ENCODE data around the gene ENG.
A peak's percentile ranks its signal among the peaks of the same experiment; 100 is the strongest.
"Not testable (repeated sequence)": the region's sequence is repeated elsewhere in the genome, so short reads cannot be mapped to it uniquely, and the experiment has no call there.

ENG gene

DNA sequence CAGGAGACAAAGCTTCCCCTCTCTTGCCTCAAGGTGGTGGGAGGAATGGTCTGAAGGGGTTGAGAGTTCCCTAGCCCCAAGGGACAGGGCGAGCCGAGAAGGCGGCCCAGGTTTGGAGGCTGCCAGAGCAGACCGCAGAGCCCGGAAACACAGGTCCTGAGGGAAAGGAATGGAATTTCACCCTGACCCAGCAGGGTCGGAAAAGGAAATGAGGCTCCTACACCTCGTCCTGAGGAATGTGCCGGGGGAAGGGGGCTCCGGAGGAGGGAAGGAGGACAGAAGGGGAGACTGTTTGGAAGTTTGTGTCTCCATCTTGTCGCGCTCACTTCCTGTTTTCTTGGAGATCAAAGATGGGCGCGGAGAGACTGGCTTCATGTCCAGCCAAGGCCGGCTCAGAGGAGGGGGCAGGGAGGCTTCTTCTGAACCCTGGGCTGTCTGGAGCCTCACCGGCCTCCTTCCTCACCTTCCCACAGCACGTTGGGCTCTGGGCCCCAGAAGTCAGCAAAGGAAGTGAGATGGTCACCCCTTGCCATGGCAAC is 9.6 kb downstream of the ENG start:
- DNase-seq (ENCODE audit: low spot score): no peak

GRCh38 chr9:127841087-127841835 is 13.2 kb downstream of the ENG start:
- no peak for DNase-seq (ENCODE audit: low spot score)

DNA sequence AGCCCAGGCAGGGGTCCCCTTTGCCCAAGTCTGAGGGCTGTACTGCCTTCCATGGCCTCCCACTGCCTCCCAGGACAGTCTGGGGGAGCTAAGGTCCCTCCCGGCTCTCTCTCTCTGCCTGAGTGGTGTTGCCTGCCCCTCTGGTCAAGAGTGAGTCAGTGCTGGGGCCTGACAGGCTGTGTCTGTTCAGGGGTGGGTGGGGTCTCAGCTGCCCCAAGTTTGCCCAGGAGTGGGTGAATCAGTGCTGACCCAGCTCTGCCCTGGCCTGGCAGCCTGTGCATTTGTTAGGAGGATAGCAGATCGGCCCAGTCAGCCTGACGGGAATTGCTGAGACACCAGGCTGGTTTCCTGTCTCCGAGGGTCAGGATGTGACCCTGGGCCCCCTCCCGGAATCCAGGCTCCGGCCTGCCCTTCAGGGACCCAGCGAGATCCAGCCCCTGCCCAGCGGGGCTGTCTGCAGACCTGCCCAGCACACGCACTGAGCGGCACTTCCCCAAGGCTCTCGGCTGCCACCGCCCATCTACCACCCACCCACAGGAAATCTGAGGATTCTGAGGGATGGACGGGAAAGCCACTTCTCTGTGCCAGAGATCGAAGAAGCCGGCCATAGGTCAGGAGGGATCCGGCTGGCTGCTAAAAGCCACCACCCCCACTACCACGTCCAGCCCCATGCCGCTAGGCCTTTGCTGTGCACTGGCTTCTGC is 15.9 kb downstream of the ENG start:
- peak; percentile 94 for DNase-seq (ENCODE audit: low spot score)

DNA sequence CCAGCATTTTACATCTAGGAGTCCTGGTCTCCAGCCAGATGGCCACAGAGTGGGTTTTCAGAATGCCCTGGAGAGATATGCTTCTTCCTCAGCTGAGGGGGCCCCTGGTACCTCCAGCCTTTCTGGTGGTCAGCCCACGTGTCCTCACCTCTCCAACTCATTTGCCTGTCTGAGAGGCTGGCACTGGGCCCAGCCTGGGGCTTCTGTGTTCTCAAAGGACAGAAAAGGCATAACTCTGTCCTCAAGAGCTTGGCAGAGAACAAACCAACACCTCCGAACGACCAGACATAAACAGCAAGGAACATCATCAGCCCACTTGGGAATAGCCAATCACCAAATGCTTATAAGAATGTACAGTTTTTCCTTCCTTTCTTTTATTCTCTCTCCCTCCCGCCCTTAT is 17.1 kb downstream of the ENG start:
- DNase-seq (ENCODE audit: low spot score): no peak

DNA sequence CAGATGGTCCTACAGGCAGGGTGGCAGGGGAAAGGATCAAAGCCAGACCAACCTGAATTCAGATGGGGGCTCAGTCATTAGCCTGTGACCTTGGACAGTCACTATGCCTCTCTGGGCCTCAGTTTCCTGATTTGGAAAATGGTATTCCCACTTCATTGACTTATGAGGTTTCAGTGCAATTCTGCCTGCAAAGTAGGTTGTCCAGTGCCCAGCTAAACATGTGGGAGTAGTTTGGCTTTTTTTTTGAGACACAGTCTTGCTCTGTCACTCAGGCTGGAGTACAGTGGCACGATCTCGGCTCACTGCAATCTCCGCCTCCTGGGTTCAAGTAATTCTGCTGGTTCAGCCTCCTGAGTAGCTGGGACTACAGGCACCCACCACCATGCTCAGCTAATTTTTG is 17.9 kb downstream of the ENG start:
- not testable (repeated sequence) for DNase-seq (ENCODE audit: low spot score)

DNA sequence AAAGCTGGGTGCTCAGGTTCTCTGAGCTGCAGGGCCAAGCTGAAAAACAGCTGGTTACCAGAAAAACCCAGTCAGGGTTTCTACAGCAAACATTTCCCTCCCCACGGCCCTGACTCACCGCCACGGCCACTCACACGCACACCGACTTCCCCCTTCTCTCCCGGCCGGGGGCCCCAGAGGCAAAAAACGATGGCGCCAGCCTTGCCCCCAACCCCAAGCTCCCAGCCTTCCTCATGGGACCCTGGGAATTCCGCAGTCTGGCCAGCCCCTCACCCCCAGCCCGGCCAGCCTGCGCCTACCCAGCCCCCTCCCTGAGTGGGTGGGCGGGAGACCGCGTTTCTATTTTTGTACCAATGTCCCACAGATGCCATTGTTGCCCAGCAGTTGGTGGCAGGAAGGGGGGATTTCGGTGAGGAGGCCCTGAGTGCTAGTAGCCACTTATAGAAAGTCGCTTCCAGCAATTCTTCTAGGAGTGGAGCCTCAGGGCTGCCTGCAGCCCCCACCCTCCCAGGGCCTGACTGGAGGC is 18.4 kb downstream of the ENG start:
- DNase-seq (ENCODE audit: low spot score): peak; percentile 89

DNA sequence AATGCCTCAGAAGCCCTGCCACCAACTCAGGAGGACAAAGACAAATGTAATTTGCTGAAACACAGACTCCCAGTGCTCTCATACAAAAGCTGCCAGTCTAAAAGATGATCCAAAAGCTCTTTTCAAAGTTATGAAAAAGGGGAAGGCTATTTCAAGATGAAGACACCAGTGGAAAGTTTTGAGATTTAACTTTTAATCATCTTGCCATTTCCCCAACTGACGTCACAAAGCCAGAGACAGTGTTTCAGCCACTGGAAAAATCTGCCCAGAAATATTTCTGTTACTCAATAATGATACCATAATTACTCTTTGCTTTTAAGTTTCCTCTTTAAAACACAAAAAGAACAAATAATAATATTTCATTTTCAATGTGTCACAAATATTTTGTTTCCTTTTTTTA is 20.9 kb downstream of the ENG start:
- peak; percentile 73 for DNase-seq (ENCODE audit: low spot score)

DNA sequence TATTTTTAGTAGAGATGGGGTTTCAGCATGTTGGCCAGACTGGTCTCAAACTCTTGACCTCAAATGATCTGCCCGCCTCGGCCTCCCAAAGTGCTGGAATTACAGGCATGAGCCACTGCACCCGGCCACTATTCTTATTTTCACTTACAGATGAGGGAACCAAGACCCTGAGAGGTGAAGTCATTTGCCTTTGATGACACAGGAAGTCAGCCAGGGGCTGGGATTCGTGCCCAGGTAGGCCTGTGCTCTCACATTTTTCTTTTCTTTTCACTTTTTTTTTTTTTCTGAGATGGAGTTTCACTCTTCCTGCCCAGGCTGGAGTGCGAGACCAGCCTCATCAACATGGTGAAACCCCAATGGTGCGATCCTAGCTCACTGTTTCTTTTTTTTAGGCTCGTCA is 22.2 kb downstream of the ENG start:
- no peak for DNase-seq (ENCODE audit: low spot score)

- DNase-seq (ENCODE audit: low spot score): no peak
Observed at GRCh38 chr9:127829205-127829906, 25.1 kb downstream of the ENG start.

DNA sequence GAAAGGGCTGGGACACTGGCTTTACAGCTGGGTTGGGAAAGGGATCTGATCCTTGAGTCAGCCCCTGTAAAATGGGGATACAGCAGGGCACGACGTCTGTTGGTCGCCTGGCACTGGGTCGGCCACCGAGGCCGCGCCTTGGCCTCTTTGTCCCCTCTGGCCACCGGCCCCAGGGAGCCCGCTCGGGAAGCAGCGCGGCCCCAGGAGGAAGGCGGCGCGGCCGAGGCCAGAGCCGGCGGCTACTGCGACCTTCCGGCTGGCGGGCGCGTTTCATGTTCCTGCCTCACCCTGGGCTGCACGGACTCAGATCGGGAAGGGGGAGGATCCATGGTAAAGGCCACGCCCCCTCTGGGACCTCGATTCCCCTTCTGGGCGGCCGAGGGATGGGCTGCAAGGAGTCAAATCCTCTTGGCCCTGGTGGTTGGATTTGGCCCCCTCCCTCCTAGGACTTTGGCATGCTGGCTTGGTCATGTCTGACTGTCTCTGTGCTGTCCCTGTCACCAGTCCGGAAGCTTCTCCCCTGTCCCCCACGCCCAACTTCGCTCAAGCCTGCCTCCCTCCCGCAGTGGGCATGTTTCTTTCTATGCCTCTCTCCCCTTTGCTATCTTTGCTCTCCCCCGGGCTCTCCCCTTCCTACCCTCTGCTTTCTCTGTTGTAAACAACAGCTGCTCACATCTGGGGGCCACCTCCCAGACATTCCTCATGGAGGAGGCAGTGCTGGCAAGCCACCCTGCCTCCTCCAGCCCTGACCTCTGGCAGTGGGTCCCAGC is 26.0 kb downstream of the ENG start:
- peak; percentile 92 for DNase-seq (ENCODE audit: low spot score)

GRCh38 chr9:127826253-127826913 is 28.1 kb downstream of the ENG start:
- DNase-seq (ENCODE audit: low spot score): no peak

GRCh38 chr9:127825319-127826051 is 29.0 kb downstream of the ENG start:
- DNase-seq (ENCODE audit: low spot score): no peak

- DNase-seq (ENCODE audit: low spot score): no peak
Observed at GRCh38 chr9:127822108-127822507, 32.4 kb downstream of the ENG start.

GRCh38 chr9:127818574-127818973 is 35.9 kb downstream of the ENG start:
- DNase-seq (ENCODE audit: low spot score): no peak

DNA sequence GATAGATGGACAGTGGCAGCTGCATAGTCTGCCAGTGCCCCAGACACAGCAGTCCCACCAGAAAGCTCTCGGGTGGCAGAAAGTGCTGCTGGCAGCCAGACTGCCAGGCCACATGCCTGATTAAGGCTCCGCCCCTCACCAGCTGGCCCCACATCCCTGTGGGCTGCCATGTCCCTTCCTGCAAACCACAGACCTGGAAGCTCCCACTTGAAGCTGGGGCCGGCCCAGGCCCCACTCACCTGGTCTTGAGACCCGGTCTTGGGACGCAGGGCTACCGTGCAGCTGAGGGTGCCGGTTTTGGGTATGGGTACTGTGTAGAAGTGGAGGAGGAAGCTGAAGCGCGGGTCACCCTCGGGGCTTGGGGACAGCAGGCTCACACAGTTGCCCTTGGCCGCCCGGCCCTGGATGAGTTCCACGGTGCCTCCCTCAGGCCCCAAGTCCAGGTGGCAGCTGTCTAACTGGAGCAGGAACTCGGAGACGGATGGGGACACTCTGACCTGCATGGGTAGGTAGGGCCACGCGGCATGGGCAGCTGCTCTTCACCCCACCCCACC is 36.5 kb downstream of the ENG start:
- DNase-seq (ENCODE audit: low spot score): no peak

DNA sequence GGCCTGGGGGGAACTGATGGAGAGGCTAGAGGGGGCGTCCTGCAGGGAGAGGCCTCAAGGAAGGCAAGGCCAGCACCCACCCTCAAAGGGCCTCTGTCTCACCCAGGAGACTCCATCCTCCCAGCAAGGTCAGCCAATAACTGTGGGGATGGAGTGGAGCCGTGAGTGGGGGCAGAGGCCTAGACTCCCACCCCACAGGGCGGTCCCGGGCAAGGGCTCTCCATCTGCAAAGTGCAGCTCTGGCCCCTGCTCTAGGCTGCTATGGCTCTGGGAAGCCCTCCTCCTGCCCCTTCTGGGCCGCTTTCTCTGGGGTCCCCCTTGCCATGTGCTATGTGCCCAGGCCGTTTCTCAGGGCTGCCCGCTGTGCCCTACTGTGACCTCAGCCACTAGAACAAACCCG is 37.7 kb downstream of the ENG start:
- no peak for DNase-seq (ENCODE audit: low spot score)

- DNase-seq (ENCODE audit: low spot score): no peak
Observed at GRCh38 chr9:127816362-127816725, 38.1 kb downstream of the ENG start.

DNA sequence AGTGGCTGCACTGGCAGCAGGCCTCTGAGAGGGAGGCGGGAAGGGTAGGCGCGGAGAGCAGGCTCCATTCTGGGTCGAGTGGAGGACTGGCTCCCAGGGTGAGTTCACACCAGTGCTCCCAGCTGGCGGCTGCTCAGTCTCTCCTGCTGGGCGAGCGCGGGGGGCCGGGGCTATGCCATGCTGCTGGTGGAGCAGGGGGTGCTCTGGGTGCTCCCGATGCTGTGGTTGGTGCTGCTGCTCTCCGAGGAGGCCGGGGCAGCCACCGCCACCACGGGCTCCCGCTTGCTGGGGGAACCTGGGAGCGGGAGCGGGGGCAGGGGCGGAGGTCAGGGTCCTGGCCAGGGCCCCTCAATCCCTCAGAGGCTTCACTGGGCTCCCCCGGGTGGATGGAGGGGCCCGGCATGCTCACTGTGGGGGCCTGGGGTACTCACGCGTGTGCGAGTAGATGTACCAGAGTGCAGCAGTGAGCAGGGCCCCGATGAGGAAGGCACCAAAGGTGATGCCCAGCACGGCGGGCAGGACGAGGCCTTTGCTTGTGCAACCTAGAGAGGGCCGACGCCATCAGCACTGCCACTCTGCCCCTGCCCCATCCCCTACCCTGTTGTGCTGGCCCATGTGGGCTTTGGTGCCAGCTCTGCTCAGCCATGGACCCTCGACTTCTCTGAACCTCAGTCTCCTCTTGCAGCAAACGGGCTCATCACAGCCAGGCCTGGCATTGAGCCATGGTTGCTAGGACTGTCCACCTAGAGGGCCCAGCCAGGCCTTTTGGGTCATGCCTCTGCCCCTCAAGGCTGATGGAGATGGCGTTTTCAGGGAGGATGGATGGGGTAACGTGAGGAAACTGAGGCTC is 38.7 kb downstream of the ENG start:
- DNase-seq (ENCODE audit: low spot score): no peak
